Astrocyte (in vitro differentiated cells and primary cell): ENCODE results near the gene NUAK1. TPM values are rescaled to one million over a fixed set of nuclear protein-coding genes. Genes with fewer than 3 reads are reported as not detected.

Source experiments
- DNase-seq: peaks from one replicate; pipeline ENCODE4 v3.0.0-alpha.2; 2010; ENCODE audit warnings: low read depth
- FAIRE-seq: peaks from 2 replicates; lab custom pipeline; 2011; peaks lifted over from hg19 to GRCh38; lab: Jason Lieb, UNC
- H2AFZ ChIP-seq: 2 replicates; pipeline ENCODE4 v1.6.0; 2012; ENCODE audit warnings: low read depth, low read length, inconsistent platforms
- H3K27ac ChIP-seq: 2 replicates; pipeline ENCODE4 v1.5.1; 2011; ENCODE audit warnings: low read depth, low read length, inconsistent platforms
- H3K27me3 ChIP-seq: 2 replicates; pipeline ENCODE4 v1.6.0; 2011; ENCODE audit warnings: low read length, inconsistent platforms; ENCODE audit not compliant: insufficient read depth
- H3K36me3 ChIP-seq: 2 replicates; pipeline ENCODE4 v1.5.1; 2011; ENCODE audit warnings: low read length, inconsistent platforms; ENCODE audit not compliant: insufficient read depth
- H3K4me1 ChIP-seq: 2 replicates; pipeline ENCODE4 v1.5.1; 2011; ENCODE audit warnings: low read length, inconsistent platforms; ENCODE audit not compliant: insufficient read depth
- H3K4me2 ChIP-seq: 2 replicates; pipeline ENCODE4 v1.6.0; 2012; ENCODE audit warnings: low read length, inconsistent platforms
- H3K4me3 ChIP-seq: 2 replicates; pipeline ENCODE4 v1.5.1; 2011; ENCODE audit warnings: low read depth, mild to moderate bottlenecking, low read length, inconsistent platforms; ENCODE audit not compliant: insufficient read depth
- H3K79me2 ChIP-seq: 2 replicates; pipeline ENCODE4 v1.6.0; 2012; ENCODE audit warnings: mild to moderate bottlenecking, low read length, inconsistent platforms; ENCODE audit not compliant: insufficient read depth
- H3K9ac ChIP-seq: 2 replicates; pipeline ENCODE4 v1.6.0; 2012; ENCODE audit warnings: mild to moderate bottlenecking, low read length, inconsistent platforms
- H3K9me3 ChIP-seq: 2 replicates; pipeline ENCODE4 v1.5.1; 2012; ENCODE audit warnings: low read depth, mild to moderate bottlenecking, low read length, inconsistent platforms; ENCODE audit not compliant: insufficient read depth
- H4K20me1 ChIP-seq: 2 replicates; pipeline ENCODE4 v1.6.0; 2012; ENCODE audit warnings: low read length, inconsistent platforms; ENCODE audit not compliant: insufficient read depth
- H3K27ac Mint-ChIP-seq: one replicate; pipeline ENCODE4 v1.8.0; 2021; ENCODE audit warnings: mild to moderate bottlenecking, mixed read lengths; ENCODE audit not compliant: unreplicated experiment
- H3K27me3 Mint-ChIP-seq: one replicate; pipeline ENCODE4 v1.8.0; 2021; ENCODE audit warnings: low read depth, mixed read lengths; ENCODE audit not compliant: unreplicated experiment
- H3K36me3 Mint-ChIP-seq: one replicate; pipeline ENCODE4 v1.8.0; 2021; ENCODE audit warnings: low read depth, mixed read lengths; ENCODE audit not compliant: unreplicated experiment
- H3K4me1 Mint-ChIP-seq: one replicate; pipeline ENCODE4 v1.8.0; 2021; ENCODE audit warnings: low read depth, mixed read lengths; ENCODE audit not compliant: unreplicated experiment
- H3K4me3 Mint-ChIP-seq: one replicate; pipeline ENCODE4 v1.8.0; 2021; ENCODE audit warnings: mild to moderate bottlenecking, moderate library complexity, mixed read lengths; ENCODE audit not compliant: unreplicated experiment
- H3K9me3 Mint-ChIP-seq: one replicate; pipeline ENCODE4 v1.8.0; 2021; ENCODE audit warnings: mild to moderate bottlenecking, mixed read lengths; ENCODE audit not compliant: unreplicated experiment
- EZH2 ChIP-seq: IDR thresholded peaks from 2 replicates; pipeline ENCODE4 v1.6.1; 2012; ENCODE audit warnings: mild to moderate bottlenecking, low read length, inconsistent platforms; ENCODE audit not compliant: insufficient read depth
- total RNA-seq: library from RNA; stranded (reverse); gene quantifications from 2 replicates; pipeline ENCODE4 v1.2.1, GENCODE V29; 2021
- TF ChIP-seq, protein P1 (sequence below): IDR thresholded peaks from 2 replicates; pipeline ENCODE4 v1.5.1; 2011; ENCODE audit warnings: low read depth, mild to moderate bottlenecking, inconsistent platforms, low read length, moderate library complexity; ENCODE audit not compliant: insufficient read depth

The NUAK1 gene
- total RNA-seq, 1 donor from 2014 or later = 94.0 TPM

- H3K4me3 Mint-ChIP-seq = peak overlapping the region; percentile 18
- H3K36me3 Mint-ChIP-seq = peaks cover 7% of the 10 kb centered on the region
- no peak overlapping the region for H3K4me2 ChIP-seq
- no peak for TF ChIP-seq EZH2
- TF ChIP-seq, protein P1, sequence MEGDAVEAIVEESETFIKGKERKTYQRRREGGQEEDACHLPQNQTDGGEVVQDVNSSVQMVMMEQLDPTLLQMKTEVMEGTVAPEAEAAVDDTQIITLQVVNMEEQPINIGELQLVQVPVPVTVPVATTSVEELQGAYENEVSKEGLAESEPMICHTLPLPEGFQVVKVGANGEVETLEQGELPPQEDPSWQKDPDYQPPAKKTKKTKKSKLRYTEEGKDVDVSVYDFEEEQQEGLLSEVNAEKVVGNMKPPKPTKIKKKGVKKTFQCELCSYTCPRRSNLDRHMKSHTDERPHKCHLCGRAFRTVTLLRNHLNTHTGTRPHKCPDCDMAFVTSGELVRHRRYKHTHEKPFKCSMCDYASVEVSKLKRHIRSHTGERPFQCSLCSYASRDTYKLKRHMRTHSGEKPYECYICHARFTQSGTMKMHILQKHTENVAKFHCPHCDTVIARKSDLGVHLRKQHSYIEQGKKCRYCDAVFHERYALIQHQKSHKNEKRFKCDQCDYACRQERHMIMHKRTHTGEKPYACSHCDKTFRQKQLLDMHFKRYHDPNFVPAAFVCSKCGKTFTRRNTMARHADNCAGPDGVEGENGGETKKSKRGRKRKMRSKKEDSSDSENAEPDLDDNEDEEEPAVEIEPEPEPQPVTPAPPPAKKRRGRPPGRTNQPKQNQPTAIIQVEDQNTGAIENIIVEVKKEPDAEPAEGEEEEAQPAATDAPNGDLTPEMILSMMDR = no peak
- H3K27me3 ChIP-seq = no peaks in the 10 kb centered on the region
- H3K9me3 ChIP-seq = no peaks in the 10 kb centered on the region
- FAIRE-seq (no peak), DNase-seq (no peak)
- H3K27ac Mint-ChIP-seq = peak overlapping the region; percentile 100
- no peaks in the 10 kb centered on the region for H3K27me3 Mint-ChIP-seq
- H3K4me1 Mint-ChIP-seq = peaks cover 53% of the 10 kb centered on the region
- no peak overlapping the region for H2AFZ ChIP-seq
- peak overlapping the region; percentile 97 for H3K27ac ChIP-seq
- peaks cover 40% of the 10 kb centered on the region for H3K4me1 ChIP-seq
- H3K4me3 ChIP-seq = no peak overlapping the region
- H3K79me2 ChIP-seq = no peaks in the 10 kb centered on the region
- H4K20me1 ChIP-seq = no peaks in the 10 kb centered on the region
- no peaks in the 10 kb centered on the region for H3K36me3 ChIP-seq
- peak overlapping the region; percentile 78 for H3K9ac ChIP-seq
- H3K9me3 Mint-ChIP-seq = no peaks in the 10 kb centered on the region
Measured at GRCh38 chr12:106031761-106032622, 106.8 kb downstream of the NUAK1 start.

DNA sequence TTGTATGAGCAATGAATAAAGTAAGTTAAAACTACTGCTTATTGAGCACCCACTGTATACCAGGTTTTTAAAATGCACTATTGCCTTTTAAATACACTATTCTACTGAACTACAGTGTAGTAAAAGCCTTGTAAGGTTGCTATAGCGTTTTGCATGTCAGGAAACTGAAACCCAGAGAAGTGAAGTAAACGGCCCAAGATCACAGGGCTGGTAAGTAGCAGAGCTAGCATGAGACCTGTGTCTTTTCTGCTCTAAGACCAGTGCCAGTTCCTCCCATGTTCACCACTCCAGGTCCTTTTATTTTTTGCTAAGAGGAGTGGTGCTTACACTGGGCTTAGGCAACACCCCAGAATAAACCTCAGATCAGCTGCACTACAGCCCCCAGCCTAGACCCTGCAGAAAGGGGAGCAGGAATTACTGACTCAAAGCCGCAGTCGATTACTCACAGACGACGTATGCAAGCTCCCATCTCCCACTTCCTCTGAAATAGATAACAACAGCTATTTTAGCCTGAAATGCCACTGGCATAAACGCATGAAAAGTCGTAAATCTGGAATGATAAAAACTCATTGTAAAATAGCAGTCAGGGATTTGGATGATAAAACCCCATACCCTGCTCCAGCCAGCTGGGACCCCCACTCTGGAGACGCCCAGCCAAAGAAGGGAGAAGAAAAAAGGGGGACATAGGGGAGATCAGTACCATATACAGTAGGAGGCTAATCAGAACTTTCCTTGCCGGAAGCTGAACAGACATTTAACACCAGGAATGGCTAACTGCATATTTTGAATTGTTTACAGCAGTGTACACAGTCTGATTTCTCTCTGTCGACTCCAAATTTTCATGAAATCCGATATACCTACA, 108.3 kb downstream of the NUAK1 start:
- H4K20me1 ChIP-seq = no peaks in the 10 kb centered on the region
- peak overlapping the region; percentile 80 for H3K4me2 ChIP-seq
- peaks cover 40% of the 10 kb centered on the region for H3K4me1 ChIP-seq
- DNase-seq (peak; percentile 100), FAIRE-seq (peak; percentile 94)
- H3K9me3 ChIP-seq = no peaks in the 10 kb centered on the region
- peak overlapping the region; percentile 43 for H3K4me3 Mint-ChIP-seq
- H3K27me3 Mint-ChIP-seq = no peaks in the 10 kb centered on the region
- peak overlapping the region; percentile 25 for H3K4me3 ChIP-seq
- peak overlapping the region; percentile 23 for H2AFZ ChIP-seq
- no peak for TF ChIP-seq EZH2
- TF ChIP-seq, protein P1 = no peak
- H3K36me3 ChIP-seq = no peaks in the 10 kb centered on the region
- H3K27ac Mint-ChIP-seq = peak overlapping the region; percentile 100
- H3K36me3 Mint-ChIP-seq = peaks cover 2% of the 10 kb centered on the region
- H3K79me2 ChIP-seq = no peaks in the 10 kb centered on the region
- peaks cover 57% of the 10 kb centered on the region for H3K4me1 Mint-ChIP-seq
- H3K27ac ChIP-seq = peak overlapping the region; percentile 97
- H3K27me3 ChIP-seq = no peaks in the 10 kb centered on the region
- H3K9ac ChIP-seq = peak overlapping the region; percentile 78
- peaks cover 2% of the 10 kb centered on the region for H3K9me3 Mint-ChIP-seq
